SW480 (cell line): ENCODE measurements around the gene KCNQ1.
A peak's percentile ranks its signal among the peaks of the same experiment; 100 is the strongest.

Experiments
- DNase-seq: peaks from one replicate; pipeline ENCODE4 v3.0.0-alpha.2; 2016; ENCODE audit warnings: low spot score

The KCNQ1 gene

GRCh38 chr11:2647167-2647566 is 202.4 kb downstream of the KCNQ1 start:
- no peak for DNase-seq

- DNase-seq, result no peak
Observed at GRCh38 chr11:2647953-2648352, 203.1 kb downstream of the KCNQ1 start.

GRCh38 chr11:2649400-2649799 is 204.6 kb downstream of the KCNQ1 start:
- no peak for DNase-seq

GRCh38 chr11:2649848-2650247 is 205.0 kb downstream of the KCNQ1 start:
- DNase-seq, result no peak

GRCh38 chr11:2650343-2650867 is 205.6 kb downstream of the KCNQ1 start:
- no peak for DNase-seq

DNA sequence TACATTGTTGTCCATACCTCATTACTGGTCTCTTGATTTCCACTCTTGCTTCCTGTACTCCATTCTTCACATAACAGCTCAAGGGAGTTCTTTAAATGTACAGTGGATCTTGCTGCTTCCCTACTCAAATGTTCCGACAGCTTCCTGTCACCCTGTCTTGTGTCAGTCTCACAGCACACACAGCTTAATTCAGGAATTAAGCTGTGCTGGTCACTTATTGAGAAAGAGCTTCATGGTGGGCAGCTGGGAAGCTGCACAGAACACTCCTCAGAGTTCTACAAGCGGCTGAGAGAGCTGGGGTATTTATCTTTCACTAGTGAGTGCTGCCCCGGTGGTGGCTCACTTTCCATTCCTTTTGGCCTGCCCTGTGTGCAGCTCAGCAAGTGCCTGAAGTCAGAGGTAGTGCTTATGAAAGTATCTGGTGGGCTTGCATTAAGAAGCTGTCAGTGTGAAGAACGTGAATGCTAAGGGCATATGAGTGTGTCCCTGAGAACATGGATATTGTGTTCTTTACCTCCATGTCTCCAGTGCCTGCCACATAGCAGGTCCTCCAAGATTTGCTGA is 206.3 kb downstream of the KCNQ1 start:
- no peak for DNase-seq

DNA sequence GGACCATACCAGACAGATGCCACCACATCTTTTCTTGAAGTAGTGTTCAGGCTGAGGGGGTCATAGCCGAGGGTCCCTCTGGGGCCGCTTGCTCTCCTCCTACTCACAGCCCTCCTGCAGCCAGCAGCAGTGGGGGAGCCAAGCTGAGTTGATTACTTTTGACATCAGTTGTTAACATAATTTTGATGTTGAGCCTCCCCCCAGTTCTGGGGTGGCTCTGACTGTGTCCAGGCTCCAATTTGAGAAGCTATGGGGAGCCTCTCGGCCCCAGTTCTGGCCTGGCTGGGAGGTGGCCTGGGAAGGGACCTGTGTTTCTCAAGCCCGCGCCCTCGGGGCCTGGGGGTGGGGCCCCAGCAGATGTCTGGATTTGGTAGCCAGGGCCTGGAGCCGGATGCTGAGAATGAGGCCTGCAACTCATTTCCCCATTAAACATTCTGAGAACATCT is 207.0 kb downstream of the KCNQ1 start:
- DNase-seq, result no peak

- DNase-seq, result no peak
Observed at GRCh38 chr11:2652333-2653197, 207.8 kb downstream of the KCNQ1 start.

DNA sequence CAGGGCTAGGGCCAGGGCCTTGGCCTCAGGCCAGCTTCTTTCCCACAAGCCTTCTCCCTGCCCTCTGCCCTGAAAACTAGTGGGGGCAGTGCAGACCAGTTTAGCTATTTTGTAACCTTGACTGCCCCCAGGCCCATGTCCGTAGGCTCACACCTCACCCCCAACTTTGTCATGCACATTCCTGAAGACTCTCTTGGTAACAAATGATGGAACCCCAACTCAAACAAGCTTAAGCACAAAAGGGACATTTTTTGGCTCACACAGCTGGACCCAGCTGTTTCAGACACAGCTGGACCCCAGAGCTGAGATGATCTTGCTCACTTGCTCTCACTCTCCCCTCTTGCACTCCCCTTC is 208.4 kb downstream of the KCNQ1 start:
- no peak for DNase-seq

DNA sequence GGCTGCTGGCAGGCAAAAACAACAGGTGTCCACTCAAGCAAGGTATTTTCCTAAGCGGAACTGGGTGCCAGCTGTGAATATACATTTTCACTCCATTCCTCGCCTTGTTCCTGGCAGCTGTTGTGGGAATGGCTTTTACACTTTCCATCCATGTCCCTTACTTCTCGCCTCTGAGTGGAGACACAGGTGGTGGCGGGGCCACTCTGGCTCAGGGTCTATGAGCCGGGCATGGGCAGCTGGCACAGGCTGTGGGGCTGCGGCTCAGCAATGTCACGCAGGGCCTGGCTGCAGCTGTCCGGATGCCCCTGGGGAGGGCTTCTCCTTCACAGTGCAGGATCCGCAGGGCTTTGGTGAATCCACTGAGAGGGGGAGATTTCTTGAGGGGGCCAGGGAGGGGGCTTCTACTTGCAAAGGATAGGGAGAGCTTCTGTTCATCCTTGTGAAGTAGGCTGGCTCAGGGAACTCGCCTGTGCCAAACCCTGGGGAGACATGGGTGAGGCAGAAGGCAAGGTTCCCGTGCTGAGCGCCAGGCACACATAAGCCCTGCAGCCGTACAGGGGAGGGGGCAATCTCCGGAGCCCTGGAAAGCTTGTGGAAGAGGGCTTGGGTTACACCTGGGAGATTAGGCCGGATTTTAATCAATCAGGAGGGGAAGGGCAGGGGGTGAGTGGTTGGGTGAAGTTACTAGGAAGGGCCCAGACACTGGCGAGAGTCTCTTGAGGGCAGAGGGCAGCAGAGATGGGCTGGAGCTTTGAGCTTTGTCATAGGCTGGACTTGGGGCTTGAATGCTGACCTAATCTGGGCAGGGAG is 209.3 kb downstream of the KCNQ1 start:
- DNase-seq, result no peak

GRCh38 chr11:2655016-2655719 is 210.4 kb downstream of the KCNQ1 start:
- DNase-seq, result no peak

- DNase-seq, result peak; percentile 9
Observed at GRCh38 chr11:2655834-2656622, 211.2 kb downstream of the KCNQ1 start.

- no peak for DNase-seq
Observed at GRCh38 chr11:2656859-2657258, 212.1 kb downstream of the KCNQ1 start.

- DNase-seq, result no peak
Observed at GRCh38 chr11:2657697-2658284, 213.0 kb downstream of the KCNQ1 start.

DNA sequence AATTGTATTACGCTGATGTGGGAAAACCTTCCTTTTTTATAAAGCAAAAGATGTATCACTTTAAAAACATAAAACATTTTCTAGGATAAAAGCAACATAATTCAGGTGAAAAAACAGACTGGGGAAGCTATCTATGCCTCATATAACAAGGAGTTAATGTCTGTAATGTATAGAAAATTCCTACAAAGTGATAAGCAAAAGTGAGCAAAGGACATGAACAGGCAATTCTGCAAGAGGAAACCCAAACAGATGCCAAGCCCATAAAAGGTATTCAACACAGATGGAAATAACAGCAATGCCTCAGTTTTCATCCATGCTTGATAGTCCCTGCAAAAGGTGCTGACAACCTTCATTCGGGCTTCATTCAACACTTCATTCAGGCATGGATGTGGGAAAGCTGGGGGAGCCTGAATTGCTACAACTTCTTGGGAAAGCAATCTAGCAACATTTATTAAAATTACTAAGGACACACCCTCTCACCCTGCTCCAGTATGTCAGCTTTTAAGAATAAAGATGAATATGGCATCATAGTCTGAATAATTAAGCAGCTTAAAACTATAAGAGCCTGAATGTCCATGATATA is 215.6 kb downstream of the KCNQ1 start:
- no peak for DNase-seq

- DNase-seq, result no peak
Observed at GRCh38 chr11:2661173-2662023, 216.6 kb downstream of the KCNQ1 start.

DNA sequence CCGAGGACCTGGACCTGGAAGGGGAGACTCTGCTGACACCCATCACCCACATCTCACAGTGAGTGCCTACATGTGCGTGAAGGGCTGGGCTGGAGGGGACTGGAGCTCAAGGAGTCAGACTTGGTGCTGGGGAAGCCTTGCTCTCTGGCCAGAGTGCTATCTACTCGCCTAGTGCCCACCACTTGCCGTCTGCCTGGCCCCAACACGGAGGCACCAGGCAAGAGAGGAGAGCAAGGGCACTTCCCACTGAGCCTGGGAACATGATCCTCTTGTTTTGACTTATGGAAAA is 217.2 kb downstream of the KCNQ1 start:
- DNase-seq, result no peak

DNA sequence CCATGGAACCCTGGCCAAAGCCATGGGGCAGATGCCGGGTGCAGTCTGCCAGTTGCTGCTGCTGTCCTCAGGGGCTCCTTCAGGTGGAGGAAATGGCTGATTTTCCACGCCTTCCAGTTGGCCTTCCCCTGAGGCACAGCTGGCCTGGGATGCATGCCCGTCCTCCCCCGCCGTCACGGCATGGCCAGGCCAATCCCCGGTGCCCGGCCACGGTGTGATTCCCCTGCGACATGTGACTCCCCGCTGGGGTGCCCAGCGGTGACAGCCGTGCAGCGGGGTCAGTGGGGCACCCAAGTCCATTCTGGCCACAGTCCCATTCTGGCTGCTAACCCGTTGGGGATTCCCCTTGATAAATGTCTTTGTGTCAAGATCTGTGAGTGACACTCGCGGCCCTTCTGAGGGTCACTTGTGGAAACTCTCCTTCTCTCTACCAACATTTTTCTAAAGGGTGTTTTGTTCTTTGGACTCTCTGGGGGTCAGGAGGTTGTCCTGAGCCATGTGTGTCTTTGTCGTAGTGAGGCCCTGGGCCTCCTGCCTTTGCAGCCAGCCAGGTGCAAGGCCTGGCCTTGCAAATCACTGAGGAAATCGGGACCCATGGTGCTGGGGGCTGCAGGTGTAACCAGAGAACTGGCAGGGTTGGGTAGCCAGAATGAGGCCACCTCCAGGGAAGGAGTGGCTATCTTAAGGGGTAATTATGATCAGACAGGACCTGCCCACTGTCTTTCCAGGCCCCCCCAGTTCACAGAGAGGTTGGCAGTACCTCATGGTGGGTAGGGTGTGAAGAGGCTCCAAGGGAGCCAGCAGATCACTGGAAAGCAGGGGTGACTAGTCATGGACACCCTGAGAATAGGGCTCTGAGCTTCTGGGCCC is 217.9 kb downstream of the KCNQ1 start:
- DNase-seq, result no peak

DNA sequence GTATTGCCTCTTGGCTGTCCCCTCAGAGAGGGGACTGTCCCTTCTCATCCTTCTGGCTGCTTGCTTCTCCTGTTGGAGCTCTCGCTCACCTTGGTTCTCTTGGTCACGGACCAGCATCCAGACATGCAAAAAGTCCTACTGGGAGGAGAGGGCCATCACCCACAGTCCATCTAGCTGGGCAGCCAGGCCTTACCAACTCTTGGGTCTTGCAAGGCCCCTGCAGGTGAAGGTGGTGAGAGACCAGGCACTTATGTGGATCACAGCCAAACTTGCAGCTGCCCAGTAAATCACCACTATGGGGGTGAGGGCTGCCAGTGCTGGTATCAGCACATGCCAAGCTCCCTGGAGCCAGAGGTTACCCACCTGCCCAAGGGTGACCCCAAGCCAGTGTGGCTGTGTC is 218.7 kb downstream of the KCNQ1 start:
- no peak for DNase-seq
